A549 (cell line): ENCODE measurements around the gene SRD5A2.

ENCODE experiments used
- CBX2 ChIP-seq: fragments of 200-600 bp; sonication (generic); IDR thresholded peaks from 2 replicates; pipeline ENCODE4 v1.6.1; 2016; ENCODE audit warnings: low read depth, mild to moderate bottlenecking, borderline replicate concordance
- CEBPB ChIP-seq, 2 experiments: fragments of >200 bp in 1 of 2; sonication (Bioruptor Twin) in 1 of 2; formaldehyde crosslinking in 1 of 2; IDR thresholded peaks; 2 replicates each; pipeline ENCODE4 v1.6.1; 2012 to 2016
- ESRRA ChIP-seq: fragments of 150-350 bp; IDR thresholded peaks from 2 replicates; pipeline ENCODE4 v1.6.1; 2014; ENCODE audit warnings: mild to moderate bottlenecking, low read length, borderline replicate concordance
- POLR2A ChIP-seq: IDR thresholded peaks from 2 replicates; pipeline ENCODE4 v1.6.1; 2012; ENCODE audit warnings: mild to moderate bottlenecking, low read length
- RNF2 ChIP-seq: fragments of 200-600 bp; sonication (generic); IDR thresholded peaks from 2 replicates; pipeline ENCODE4 v1.6.1; 2016; ENCODE audit warnings: low read depth, mild to moderate bottlenecking, antibody characterized with exemption, moderate library complexity, borderline replicate concordance
- TF ChIP-seq, protein P1 (sequence below): fragments of >200 bp; sonication (Bioruptor Twin); formaldehyde crosslinking; IDR thresholded peaks from 3 replicates; pipeline ENCODE4 v1.5.1; 2016
- TF ChIP-seq, protein P2 (sequence below): IDR thresholded peaks from 2 replicates; pipeline ENCODE4 v1.6.1; 2012
- TF ChIP-seq, protein P3 (sequence below): fragments of 200-600 bp; sonication (generic); IDR thresholded peaks from 2 replicates; pipeline ENCODE4 v1.6.1; 2016; ENCODE audit warnings: antibody characterized with exemption, mild to moderate bottlenecking, moderate library complexity

DNA sequence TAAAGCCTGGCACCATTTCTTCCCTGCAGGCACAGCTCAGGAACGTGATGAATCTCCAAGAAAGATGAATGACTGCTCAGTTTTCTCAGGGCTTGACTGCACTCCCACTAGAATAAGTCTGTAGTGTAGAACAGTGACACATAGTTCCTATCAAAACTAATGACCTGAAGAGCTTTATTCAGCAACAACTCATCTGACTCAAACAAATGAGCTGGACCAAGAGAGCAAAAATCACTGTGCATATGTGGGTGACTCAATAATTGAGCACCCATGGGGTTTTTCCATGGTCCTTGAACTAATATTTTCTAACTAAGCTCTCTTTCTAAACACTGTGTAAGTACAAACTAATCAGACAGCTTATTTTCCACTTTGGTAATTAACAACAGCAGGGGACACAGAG, 105.0 kb downstream of the SRD5A2 start:
- TF ChIP-seq CEBPB (IDR thresholded peaks at IDR 0.05) (no peak), CBX2 (no peak), POLR2A (no peak), RNF2 (no peak), ESRRA (no peak)
- TF ChIP-seq, protein P1, sequence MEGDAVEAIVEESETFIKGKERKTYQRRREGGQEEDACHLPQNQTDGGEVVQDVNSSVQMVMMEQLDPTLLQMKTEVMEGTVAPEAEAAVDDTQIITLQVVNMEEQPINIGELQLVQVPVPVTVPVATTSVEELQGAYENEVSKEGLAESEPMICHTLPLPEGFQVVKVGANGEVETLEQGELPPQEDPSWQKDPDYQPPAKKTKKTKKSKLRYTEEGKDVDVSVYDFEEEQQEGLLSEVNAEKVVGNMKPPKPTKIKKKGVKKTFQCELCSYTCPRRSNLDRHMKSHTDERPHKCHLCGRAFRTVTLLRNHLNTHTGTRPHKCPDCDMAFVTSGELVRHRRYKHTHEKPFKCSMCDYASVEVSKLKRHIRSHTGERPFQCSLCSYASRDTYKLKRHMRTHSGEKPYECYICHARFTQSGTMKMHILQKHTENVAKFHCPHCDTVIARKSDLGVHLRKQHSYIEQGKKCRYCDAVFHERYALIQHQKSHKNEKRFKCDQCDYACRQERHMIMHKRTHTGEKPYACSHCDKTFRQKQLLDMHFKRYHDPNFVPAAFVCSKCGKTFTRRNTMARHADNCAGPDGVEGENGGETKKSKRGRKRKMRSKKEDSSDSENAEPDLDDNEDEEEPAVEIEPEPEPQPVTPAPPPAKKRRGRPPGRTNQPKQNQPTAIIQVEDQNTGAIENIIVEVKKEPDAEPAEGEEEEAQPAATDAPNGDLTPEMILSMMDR, result no peak
- TF ChIP-seq, protein P2, sequence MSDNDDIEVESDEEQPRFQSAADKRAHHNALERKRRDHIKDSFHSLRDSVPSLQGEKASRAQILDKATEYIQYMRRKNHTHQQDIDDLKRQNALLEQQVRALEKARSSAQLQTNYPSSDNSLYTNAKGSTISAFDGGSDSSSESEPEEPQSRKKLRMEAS, result no peak
- TF ChIP-seq, protein P3, sequence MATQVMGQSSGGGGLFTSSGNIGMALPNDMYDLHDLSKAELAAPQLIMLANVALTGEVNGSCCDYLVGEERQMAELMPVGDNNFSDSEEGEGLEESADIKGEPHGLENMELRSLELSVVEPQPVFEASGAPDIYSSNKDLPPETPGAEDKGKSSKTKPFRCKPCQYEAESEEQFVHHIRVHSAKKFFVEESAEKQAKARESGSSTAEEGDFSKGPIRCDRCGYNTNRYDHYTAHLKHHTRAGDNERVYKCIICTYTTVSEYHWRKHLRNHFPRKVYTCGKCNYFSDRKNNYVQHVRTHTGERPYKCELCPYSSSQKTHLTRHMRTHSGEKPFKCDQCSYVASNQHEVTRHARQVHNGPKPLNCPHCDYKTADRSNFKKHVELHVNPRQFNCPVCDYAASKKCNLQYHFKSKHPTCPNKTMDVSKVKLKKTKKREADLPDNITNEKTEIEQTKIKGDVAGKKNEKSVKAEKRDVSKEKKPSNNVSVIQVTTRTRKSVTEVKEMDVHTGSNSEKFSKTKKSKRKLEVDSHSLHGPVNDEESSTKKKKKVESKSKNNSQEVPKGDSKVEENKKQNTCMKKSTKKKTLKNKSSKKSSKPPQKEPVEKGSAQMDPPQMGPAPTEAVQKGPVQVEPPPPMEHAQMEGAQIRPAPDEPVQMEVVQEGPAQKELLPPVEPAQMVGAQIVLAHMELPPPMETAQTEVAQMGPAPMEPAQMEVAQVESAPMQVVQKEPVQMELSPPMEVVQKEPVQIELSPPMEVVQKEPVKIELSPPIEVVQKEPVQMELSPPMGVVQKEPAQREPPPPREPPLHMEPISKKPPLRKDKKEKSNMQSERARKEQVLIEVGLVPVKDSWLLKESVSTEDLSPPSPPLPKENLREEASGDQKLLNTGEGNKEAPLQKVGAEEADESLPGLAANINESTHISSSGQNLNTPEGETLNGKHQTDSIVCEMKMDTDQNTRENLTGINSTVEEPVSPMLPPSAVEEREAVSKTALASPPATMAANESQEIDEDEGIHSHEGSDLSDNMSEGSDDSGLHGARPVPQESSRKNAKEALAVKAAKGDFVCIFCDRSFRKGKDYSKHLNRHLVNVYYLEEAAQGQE, result no peak
